Liver (tissue), 9 donors: ENCODE data around the gene TUBB2A. TPM values are rescaled to one million over a fixed set of nuclear protein-coding genes. Genes with fewer than 3 reads are reported as not detected.
A peak's percentile ranks its signal among the peaks of the same experiment; 100 is the strongest.

Experiments used
- DNase-seq: peaks from one replicate; pipeline ENCODE4 v3.0.0-alpha.2; 2017; ENCODE audit warnings: low spot score
- H3K27ac ChIP-seq, 2 donors: one replicate each; pipeline ENCODE4 v1.7.0; 2013; ENCODE audit warnings: inconsistent platforms in 2 of 2, low read length in 2 of 2, control low read depth in 1 of 2, low read depth in 1 of 2, mild to moderate bottlenecking in 1 of 2
- H3K27me3 ChIP-seq, 4 donors: one replicate each; pipeline versions ENCODE4 v1.6.1 to v1.7.0; 2013; ENCODE audit warnings: low read length in 3 of 4, inconsistent platforms in 1 of 4, mild to moderate bottlenecking in 1 of 4, moderate library complexity in 1 of 4; ENCODE audit not compliant: control insufficient read depth in 4 of 4, insufficient read depth in 4 of 4
- H3K36me3 ChIP-seq, 4 donors: one replicate each; pipeline versions ENCODE4 v1.6.1 to v1.7.0; 2013; ENCODE audit warnings: low read length in 3 of 4, mild to moderate bottlenecking in 3 of 4, low read depth in 1 of 4, moderate library complexity in 1 of 4; ENCODE audit not compliant: control insufficient read depth in 4 of 4, insufficient read depth in 3 of 4
- H3K4me1 ChIP-seq, 4 donors: one replicate each; pipeline versions ENCODE4 v1.6.1 to v1.7.0; 2013; ENCODE audit warnings: low read length in 3 of 4, mild to moderate bottlenecking in 3 of 4, moderate library complexity in 1 of 4; ENCODE audit not compliant: control insufficient read depth in 4 of 4, insufficient read depth in 4 of 4
- H3K4me3 ChIP-seq, 3 donors: one replicate each; pipeline versions ENCODE4 v1.6.1 to v1.7.0; 2013; ENCODE audit warnings: low read length in 3 of 3, control low read depth in 1 of 3, low read depth in 1 of 3, mild to moderate bottlenecking in 1 of 3
- H3K9ac ChIP-seq, 2 donors: one replicate each; pipeline ENCODE4 v1.7.0; 2013; ENCODE audit warnings: low read length in 2 of 2, mild to moderate bottlenecking in 2 of 2, moderate library complexity in 2 of 2, control low read depth in 1 of 2, low read depth in 1 of 2
- H3K9me3 ChIP-seq, 4 donors: one replicate each; pipeline versions ENCODE4 v1.6.1 to v1.7.0; 2013; ENCODE audit warnings: low read length in 3 of 4; ENCODE audit not compliant: control insufficient read depth in 4 of 4
- EGR1 ChIP-seq, 2 donors: IDR thresholded peaks; 2 replicates each; pipeline ENCODE4 v1.6.1; 2016 to 2018; ENCODE audit warnings: antibody characterized with exemption in 2 of 2, low read depth in 2 of 2
- FOXA2 ChIP-seq: IDR thresholded peaks from 2 replicates; pipeline ENCODE4 v1.6.1; 2016; ENCODE audit warnings: antibody characterized with exemption
- GABPA ChIP-seq, 2 donors: IDR thresholded peaks in 1 of 2; conservative IDR thresholded peaks in 1 of 2; 2 replicates each; pipeline ENCODE4 v1.6.1; 2016; ENCODE audit warnings: antibody characterized with exemption in 2 of 2, mild to moderate bottlenecking in 1 of 2, moderate library complexity in 1 of 2
- HNF4A ChIP-seq, 2 donors: conservative IDR thresholded peaks; 2 replicates each; pipeline ENCODE4 v1.6.1; 2016; ENCODE audit warnings: antibody characterized with exemption in 2 of 2, mild to moderate bottlenecking in 2 of 2
- HNF4G ChIP-seq: IDR thresholded peaks from 2 replicates; pipeline ENCODE4 v1.6.1; 2016; ENCODE audit warnings: antibody characterized with exemption
- JUND ChIP-seq, 2 donors: IDR thresholded peaks; 2 replicates each; pipeline ENCODE4 v1.6.1; 2016; ENCODE audit warnings: antibody characterized with exemption in 2 of 2
- NR2F2 ChIP-seq: IDR thresholded peaks from 2 replicates; pipeline ENCODE4 v1.6.1; 2016; ENCODE audit warnings: antibody characterized with exemption
- RAD21 ChIP-seq, 2 donors: IDR thresholded peaks; 2 replicates each; pipeline ENCODE4 v1.6.1; 2016; ENCODE audit warnings: antibody characterized with exemption in 2 of 2, mild to moderate bottlenecking in 2 of 2
- RXRA ChIP-seq, 2 donors: IDR thresholded peaks; 2 replicates each; pipeline ENCODE4 v1.6.1; 2017 to 2018; ENCODE audit warnings: antibody characterized with exemption in 2 of 2, mild to moderate bottlenecking in 1 of 2
- SP1 ChIP-seq: IDR thresholded peaks from 2 replicates; pipeline ENCODE4 v1.6.1; 2018; ENCODE audit warnings: antibody characterized with exemption, mild to moderate bottlenecking
- YY1 ChIP-seq: IDR thresholded peaks from 2 replicates; pipeline ENCODE4 v1.6.1; 2016; ENCODE audit warnings: antibody characterized with exemption, mild to moderate bottlenecking
- WGBS: extraction: QIAGEN DNeasy Blood & Tissue Kit; methylation state at CpG from one replicate; pipeline ENCODE4 v1.1.7; 2013; 5-methylcytosine and 5-hydroxymethylcytosine counted together
- polyA plus RNA-seq, 2 donors: library from polyadenylated mRNA; stranded (reverse) in 1 of 2; unstranded in 1 of 2; fragments of 200-250 nt in 1 of 2; fragments of >200 nt in 1 of 2; fragmentation: Nextera tagmentation in 1 of 2; extraction: Ambion mirVana in 1 of 2; gene quantifications; one replicate each; pipeline versions ENCODE4 v1.2.1 to v1.2.3, GENCODE V29; 2013 to 2015
- total RNA-seq, 2 donors: library from RNA; depleted of rRNA; stranded (reverse); fragments of >200 nt; gene quantifications; one replicate each; pipeline ENCODE4 v1.2.3, GENCODE V29; 2014
- TF ChIP-seq, protein P1 (sequence below): IDR thresholded peaks from 2 replicates; pipeline ENCODE4 v1.6.1; 2016; ENCODE audit warnings: antibody characterized with exemption, mild to moderate bottlenecking
- TF ChIP-seq, protein P2 (sequence below): IDR thresholded peaks from 2 replicates; pipeline ENCODE4 v1.6.1; 2016; ENCODE audit warnings: antibody characterized with exemption
- donor health status: healthy.
- donor health status: healthy.
- donor health status: healthy.
- donor health status: healthy.
- donor health status: healthy.

TUBB2A gene
- total and polyA plus RNA-seq, 4 donors, result 53.5 to 94.8 (median 88.1) TPM

DNA sequence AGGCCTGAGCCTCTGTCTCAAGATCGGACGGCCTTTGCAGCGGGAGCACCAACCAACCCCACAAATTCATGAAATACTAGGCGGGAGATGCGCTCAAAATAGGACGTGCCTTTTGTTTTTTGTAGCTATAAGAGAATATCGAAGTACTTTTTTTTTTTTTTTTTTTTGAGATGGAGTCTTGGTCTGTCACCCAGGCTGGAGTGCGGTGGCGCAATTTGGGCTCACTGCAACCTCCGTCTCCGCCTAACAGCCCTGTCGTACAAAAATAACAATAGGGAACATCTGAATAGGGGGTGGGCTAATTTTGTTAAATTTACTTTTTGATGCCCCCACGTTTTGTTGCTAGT lies 5.9 kb upstream of the TUBB2A start:
- H3K4me1 ChIP-seq, result peaks cover 0 to 11% (median 4%) of the 10 kb centered on the region in 4 donors
- no peaks in the 10 kb centered on the region for H3K36me3 ChIP-seq
- H3K27me3 ChIP-seq, result no peaks in the 10 kb centered on the region
- WGBS, result 19% methylated on average over 13 of the region's 13 CpGs
- no peaks in the 10 kb centered on the region for H3K9me3 ChIP-seq
- TF ChIP-seq, protein P1, sequence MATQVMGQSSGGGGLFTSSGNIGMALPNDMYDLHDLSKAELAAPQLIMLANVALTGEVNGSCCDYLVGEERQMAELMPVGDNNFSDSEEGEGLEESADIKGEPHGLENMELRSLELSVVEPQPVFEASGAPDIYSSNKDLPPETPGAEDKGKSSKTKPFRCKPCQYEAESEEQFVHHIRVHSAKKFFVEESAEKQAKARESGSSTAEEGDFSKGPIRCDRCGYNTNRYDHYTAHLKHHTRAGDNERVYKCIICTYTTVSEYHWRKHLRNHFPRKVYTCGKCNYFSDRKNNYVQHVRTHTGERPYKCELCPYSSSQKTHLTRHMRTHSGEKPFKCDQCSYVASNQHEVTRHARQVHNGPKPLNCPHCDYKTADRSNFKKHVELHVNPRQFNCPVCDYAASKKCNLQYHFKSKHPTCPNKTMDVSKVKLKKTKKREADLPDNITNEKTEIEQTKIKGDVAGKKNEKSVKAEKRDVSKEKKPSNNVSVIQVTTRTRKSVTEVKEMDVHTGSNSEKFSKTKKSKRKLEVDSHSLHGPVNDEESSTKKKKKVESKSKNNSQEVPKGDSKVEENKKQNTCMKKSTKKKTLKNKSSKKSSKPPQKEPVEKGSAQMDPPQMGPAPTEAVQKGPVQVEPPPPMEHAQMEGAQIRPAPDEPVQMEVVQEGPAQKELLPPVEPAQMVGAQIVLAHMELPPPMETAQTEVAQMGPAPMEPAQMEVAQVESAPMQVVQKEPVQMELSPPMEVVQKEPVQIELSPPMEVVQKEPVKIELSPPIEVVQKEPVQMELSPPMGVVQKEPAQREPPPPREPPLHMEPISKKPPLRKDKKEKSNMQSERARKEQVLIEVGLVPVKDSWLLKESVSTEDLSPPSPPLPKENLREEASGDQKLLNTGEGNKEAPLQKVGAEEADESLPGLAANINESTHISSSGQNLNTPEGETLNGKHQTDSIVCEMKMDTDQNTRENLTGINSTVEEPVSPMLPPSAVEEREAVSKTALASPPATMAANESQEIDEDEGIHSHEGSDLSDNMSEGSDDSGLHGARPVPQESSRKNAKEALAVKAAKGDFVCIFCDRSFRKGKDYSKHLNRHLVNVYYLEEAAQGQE, result no peak
- TF ChIP-seq YY1, result no peak
- TF ChIP-seq GABPA (IDR thresholded peaks at IDR 0.05 in 1 of 2, conservative IDR thresholded peaks at IDR 0.05 in 1 of 2), result no peak
- TF ChIP-seq, protein P2, sequence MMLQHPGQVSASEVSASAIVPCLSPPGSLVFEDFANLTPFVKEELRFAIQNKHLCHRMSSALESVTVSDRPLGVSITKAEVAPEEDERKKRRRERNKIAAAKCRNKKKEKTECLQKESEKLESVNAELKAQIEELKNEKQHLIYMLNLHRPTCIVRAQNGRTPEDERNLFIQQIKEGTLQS, result no peak
- TF ChIP-seq NR2F2, result no peak
- TF ChIP-seq FOXA2, result no peak
- TF ChIP-seq HNF4A (conservative IDR thresholded peaks at IDR 0.05), result no peak
- TF ChIP-seq EGR1 (IDR thresholded peaks at IDR 0.05; ENCODE audit: low read depth in 2 of 2), result no peak
- no peak for TF ChIP-seq SP1
- no peak for DNase-seq
- H3K9ac ChIP-seq, result peak overlapping the region in 1 of 2 donors; percentile 44
- H3K27ac ChIP-seq, result no peak overlapping the region
- peak overlapping the region in 2 of 3 donors; percentile 46 to 85 for H3K4me3 ChIP-seq

- TF ChIP-seq JUND (IDR thresholded peaks at IDR 0.05) (no peak), YY1 (peak; percentile 66), RAD21 (IDR thresholded peaks at IDR 0.05) (peak; percentile 33 to 64), HNF4G (no peak), NR2F2 (no peak), SP1 (peak; percentile 66), HNF4A (conservative IDR thresholded peaks at IDR 0.05) (peak; percentile 76 to 77), RXRA (IDR thresholded peaks at IDR 0.05) (peak in 1 of 2 donors; percentile 13)
- TF ChIP-seq, protein P1, result peak; percentile 57
- TF ChIP-seq, protein P2, result no peak
- Histone ChIP-seq H3K4me1 (peaks cover 0 to 13% (median 4%) of the 10 kb centered on the region in 4 donors), H3K27ac (peak overlapping the region; percentile 75 to 84), H3K36me3 (no peaks in the 10 kb centered on the region), H3K9me3 (no peaks in the 10 kb centered on the region), H3K4me3 (peak overlapping the region; percentile 59 to 85 (median 78)), H3K27me3 (no peaks in the 10 kb centered on the region), H3K9ac (peak overlapping the region in 1 of 2 donors; percentile 53)
- peak; percentile 77 for DNase-seq
- WGBS, result under 1% methylated on average over 74 of the region's 74 CpGs
Measured at GRCh38 chr6:3162565-3163247, 5.4 kb upstream of the TUBB2A start.
